HG03565 (cell line): ENCODE data around the gene MYT1.

ENCODE experiments used
- ATAC-seq: cut with Tn5 transposase; IDR thresholded peaks from one replicate; pipeline ENCODE4 v1.9.1; 2021; ENCODE audit warnings: mild to moderate bottlenecking, moderate library complexity; ENCODE audit not compliant: unreplicated experiment

The MYT1 gene

DNA sequence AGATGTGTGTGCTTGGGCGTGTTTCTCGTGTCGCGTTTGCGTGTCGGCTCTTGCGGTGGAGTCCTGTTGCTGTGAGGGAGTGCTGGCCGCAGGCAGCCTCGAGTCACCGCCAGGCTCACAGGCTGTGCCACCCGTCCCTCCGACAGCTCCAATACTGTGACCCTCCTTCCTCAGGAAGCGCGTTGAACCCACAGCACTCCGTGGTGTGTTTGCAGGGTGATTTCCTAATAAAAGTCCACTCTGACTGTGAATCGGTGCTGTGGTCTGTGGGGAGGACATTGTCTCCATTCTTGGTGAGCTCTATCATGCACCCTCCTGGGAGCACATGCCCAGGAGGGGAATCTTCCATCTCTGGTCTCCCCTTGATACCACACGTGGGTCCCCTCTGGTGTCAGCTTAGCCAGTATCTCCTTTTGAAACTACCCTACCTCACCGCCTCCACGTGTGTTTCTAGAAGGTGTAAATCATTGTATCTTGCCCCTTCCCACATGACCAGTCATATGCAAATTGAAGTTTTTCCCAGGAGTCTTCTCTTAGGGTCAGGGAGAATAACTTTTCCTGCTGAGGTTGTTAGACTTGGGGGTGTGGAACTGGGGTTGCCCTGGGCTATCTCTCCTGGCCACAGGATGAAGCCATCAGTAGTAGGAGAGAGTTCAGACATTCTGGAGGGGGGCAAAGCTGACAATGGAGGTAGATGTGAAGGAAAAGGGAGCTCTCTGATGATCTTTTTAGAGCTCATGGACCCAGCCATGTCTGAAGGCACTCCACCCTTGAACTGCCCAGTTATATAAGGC lies 77.9 kb downstream of the MYT1 start:
- ATAC-seq = no peak

DNA sequence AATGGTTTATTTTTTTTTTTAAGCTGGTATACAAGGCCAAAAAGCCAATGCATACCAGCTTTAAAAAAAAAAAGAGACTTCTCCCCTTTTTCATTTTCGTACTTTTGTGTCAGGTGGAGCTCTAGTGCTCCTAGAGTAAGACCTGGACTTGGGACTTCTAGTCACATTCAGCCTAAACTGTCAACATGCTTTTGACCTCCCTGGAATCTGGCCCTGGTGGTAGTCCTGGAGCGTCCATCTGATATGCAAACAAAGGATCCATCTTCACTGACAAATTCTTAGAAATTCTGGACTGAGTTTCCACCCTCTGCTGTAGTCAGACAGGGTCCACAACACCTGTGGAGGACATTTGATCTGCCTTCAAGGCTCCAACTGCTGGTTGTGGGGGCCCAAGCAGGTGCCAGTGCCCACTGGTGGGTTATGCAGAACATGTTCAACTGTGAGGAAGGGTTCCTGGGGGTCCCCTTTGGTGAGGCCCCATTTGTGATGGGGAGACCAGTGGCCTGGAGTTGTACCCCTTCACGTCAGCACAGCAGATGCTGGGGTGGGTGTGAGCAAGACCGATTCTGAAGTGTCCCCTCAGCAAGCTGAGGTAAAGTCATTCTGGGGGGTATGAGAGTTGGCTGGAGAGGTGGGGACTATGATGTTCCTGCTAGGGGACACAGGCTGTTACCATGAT lies 78.7 kb downstream of the MYT1 start:
- no peak for ATAC-seq

DNA sequence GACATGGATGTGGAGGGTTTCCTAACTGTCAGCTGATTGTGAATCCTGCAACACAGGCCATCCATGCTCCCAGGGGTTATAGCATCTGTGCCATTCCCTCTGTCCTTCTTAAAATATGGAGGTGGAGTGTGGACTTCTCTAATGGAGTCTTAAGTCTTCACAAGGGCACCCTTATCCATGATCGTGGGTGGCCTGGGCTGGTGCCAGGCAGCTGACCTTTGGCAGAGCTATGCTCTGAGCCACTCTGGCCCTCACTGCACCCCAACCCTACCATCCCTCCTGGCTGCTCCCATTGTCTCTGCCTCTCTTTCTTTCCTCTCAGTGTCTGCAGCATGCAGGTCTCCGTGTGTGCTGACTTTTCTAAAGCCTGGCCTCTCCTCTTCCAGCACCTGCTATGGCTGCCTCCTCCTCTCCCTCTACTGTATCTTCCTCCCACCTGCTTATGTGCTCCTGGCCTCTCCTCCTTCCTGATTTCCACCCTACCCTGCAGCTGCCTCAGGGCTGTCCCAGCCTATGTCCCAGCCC lies 80.1 kb downstream of the MYT1 start:
- no peak for ATAC-seq

DNA sequence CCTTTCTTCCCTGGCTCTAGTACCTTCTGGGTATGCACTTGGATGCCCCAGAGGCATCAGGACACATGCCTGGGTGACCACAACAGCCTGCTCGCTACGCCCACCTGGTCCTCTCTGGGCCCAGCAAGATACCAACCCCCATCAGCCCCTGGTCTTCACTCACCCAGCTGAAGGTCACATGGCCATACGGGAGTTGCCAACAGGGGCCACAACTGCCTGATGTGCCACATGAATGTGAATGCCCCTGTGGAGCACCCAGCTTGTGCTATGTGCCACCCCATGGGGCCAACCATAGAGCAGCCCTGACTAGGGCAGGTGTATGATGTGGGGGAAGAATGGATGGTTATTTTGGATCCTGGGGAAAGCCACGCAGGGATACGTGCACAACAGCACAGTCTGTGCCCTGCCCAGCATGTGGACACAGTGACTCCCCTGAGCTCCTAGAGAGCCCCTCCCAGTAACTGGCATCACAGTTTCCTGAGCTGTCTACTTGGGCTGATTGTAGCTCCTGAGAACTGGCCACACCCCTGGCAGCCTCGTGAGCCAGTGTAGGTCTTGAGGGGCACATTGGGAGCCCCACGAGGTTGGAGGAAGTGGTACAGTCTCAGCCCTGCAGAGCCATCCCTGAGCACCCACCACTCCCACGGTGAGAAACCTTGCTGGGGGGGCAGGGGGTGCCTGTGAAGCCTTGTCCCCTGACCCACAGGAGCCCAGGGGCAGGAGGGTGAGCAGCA lies 80.8 kb downstream of the MYT1 start:
- ATAC-seq = no peak

DNA sequence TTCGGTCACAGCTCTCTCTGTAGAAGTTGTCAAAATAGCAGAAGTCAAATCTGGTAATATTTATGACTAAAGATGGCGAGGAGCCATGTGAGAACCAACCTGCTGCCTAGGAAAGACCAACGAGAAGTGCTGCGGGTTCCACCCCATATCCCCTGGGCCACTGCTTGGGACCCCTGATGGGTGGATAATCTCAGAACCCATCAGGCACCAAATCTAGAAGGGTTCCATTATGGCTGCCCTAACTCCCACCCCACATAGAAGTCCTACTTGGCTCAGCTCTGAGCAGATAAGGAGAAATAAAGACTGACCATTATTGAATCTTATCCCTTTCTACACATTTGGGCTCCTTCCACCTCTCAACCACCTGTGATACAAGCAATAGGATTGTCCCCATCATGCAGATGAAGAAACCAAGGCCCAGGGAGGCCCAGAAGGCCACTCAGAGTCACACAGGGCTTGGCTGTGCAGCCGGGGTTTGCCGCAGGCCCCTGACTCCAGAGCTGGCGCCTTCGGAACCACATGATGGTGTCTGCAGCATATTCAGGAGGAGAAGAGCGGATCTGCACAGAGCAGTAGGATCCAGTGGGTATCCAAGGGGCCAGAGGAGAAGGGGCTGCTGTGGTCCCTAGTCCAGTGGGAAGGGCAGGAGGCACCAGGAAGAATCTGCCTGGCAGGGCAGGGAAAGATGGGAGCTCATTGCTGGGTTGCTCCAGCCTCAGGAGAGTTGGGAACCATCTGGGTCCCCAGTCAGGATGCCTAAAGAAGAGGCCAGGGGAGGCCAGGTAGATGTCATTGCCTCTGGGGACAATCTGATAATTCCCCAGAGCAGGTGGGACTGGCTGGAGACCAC lies 81.7 kb downstream of the MYT1 start:
- ATAC-seq = no peak

DNA sequence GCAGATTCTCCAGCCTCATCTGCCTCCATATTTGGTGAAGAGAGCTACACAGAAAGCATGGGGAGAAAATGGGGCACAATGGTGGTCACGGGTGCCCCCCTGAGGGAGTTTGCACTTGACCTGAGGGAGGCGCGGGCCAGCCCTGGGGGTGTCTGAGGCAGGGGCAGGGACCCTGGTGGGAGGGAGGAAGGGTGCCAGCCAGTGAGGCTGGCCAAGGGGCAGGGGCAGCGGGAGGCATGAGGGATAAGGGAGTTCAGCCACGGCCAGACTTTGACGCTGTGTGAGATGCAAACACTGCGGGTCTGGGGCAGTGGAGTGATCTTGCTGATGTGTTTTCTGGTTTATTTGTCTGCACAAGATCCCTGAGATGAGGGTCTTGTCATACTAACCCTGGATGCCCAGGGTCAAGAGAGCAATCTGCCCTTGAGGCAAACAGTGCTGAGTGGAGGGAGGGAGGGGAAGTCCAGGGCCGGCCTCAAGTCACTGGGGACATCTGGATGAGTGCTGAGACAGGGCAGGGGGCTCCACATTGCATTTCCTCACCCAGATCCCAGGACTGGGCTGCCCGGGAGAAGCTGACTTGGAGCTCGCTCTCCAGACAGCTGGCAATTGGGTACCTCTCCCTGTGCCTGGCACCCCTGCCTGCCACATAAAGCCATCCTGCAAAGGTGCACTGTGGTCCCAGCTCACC lies 82.5 kb downstream of the MYT1 start:
- ATAC-seq = no peak

DNA sequence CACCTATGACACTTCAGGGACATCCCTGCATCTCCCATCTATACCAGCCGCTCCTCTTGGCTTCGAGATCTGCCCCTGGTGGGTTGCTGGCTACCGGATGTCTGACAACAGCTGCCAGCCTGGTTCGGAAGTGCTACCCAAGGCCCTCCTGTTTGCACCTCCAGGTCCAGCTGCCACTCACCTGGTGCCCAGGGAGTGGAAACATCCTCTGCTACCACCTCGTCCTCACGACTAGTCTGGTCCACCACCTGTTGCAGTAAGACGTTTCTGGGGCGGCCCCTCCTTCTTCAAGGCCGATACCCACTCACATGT lies 83.0 kb downstream of the MYT1 start:
- no peak for ATAC-seq

DNA sequence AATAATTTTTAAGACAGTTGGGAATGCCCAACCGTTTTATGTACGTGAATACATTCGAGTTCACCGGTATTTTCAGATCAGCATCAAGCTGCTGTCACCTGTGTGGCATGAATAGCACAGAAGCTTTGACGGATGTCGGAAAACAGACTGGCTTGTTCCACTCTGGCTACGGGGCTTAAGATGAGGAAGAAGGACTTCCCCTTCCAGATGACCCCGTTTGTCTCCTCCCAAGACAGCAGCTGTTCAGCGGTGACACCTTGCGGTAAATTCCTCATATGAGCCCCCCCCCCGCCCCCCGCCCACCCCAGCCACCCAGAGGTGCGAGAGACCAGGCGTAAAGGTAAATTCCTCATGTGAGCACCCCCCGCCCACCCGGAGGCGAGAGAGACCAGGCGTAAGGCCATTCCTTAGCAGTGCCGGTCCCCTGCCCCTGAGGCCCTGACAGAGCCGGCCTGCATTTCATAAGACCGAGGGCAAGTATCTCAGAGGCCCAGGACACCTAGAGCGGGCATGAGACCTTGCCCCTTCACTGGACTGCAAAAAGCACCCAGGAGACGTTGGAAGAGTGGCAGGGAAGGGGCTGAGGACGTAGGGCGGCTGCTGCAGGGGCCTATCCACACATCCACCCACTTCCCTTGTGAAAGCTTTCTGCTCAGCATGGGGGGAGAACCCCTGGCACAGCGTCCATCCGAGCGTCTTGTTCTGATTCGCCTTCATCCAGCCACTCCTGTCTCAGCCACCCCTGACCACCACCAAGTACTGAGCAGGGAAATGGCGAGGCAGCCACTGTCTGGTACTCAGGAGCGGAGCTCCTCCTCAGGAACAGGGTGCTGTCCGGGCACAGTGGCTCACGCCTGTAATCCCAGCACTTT lies 84.0 kb downstream of the MYT1 start:
- ATAC-seq = no peak

DNA sequence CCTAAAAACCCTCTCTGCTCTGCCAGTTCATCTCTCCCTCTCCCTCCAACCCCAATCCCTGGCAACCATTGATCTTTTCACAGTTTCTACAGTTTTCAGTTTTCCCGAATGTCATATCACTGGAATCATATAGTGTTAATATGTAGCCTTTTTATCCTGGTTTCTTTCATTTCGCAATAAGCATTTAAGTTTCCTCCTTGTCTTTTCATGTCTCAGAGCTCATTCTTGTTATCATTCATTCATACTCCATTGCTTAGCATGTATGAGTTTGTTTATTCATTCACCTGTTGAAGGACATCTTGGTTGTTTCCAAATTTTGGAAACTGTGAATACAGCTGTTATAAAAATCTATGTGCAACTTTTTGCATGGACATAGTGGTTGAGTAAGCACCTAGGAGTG lies 85.8 kb downstream of the MYT1 start:
- ATAC-seq = no peak

DNA sequence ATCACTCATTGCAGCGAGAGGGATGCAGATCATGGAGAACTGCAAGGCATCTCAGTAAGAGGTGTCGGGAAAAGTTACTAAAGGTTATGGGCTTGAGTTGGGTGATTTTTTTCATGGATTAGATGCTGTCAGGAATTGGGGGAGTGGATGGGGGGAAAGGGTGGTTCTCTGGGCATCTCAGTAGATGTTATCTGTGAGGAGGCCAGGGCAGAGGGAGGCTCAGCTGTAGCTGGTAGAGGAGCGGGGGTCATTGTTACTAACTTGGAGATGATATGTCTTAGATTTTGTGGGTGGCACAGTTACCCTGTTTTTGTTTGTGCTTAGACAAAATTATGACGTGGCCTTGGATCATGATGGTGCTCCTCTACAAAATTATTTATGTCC lies 88.7 kb downstream of the MYT1 start:
- ATAC-seq = no peak

DNA sequence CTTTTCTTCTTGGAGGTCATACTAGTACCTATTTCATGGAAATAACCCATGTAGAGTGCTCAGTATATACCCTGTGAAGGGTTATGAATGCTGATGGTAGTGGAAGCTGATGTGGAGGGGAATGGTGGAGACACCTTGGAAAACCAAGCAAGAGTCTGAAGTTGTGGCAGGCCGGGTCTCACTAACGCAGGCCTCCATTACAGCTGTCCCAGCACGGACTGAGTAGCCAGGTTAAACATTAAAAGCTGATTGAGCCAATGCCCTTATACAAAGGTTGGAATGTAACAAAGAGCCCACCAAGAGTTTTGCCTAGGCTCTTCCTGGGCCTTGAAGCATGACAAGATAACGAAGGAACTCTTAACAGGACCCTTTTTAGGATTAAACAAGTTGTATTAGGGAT lies 89.2 kb downstream of the MYT1 start:
- no peak for ATAC-seq

DNA sequence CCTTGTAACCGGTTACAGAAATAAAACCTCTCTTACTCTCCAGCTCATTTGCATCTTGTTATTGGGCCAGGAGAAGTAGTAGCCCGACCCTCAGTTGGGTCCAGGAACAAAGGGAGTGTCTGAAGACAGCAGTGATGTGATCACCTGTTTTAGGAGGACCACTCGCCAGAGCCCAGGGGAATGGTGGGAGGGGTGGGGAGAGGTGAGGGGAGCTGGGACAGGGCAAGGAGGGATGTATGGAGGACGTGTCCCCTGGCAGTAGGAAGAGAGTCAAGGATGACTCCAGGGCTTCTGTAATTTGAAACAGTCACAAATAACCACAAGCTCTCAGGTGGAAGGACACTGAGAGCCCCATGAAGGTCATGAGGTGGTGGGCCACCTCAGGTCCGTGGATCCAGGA lies 89.9 kb downstream of the MYT1 start:
- ATAC-seq = no peak

DNA sequence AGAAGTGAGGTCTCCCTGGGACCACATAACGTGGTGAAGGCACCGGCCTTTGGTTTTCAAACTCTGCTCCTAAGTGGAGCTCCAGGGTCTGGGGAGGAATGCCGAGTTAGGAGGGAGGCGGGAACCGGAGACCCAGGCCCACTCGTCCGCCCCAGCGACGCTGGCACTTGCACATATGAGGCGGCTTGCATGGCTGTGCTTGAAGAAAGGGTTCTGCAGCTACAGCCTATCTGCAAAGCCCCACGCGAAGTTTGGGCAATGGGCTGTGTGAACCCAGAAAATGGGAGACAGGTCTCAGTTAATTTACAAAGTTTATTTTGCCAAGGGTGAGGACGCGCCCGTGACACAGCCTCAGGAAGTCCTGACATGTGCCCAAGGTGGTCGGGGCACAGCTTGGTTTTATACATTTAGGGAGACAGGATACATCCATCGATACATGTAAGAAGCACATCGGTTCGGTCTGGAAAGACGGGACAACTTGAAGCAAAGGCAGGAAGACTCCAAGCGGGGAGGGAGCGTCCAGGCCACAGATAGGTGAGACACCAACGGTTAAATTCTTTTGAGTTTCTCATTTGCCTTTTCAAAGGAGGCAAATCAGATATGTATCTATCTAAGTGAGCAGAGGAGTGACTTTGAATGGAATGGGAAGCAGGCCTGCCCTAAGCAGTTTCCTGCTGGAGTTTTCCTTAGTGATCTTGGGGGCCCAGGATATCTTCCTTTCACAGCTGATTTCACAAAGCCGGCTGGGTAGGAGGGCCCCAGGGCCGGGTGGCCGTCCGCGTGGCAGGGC lies 90.5 kb downstream of the MYT1 start:
- no peak for ATAC-seq

DNA sequence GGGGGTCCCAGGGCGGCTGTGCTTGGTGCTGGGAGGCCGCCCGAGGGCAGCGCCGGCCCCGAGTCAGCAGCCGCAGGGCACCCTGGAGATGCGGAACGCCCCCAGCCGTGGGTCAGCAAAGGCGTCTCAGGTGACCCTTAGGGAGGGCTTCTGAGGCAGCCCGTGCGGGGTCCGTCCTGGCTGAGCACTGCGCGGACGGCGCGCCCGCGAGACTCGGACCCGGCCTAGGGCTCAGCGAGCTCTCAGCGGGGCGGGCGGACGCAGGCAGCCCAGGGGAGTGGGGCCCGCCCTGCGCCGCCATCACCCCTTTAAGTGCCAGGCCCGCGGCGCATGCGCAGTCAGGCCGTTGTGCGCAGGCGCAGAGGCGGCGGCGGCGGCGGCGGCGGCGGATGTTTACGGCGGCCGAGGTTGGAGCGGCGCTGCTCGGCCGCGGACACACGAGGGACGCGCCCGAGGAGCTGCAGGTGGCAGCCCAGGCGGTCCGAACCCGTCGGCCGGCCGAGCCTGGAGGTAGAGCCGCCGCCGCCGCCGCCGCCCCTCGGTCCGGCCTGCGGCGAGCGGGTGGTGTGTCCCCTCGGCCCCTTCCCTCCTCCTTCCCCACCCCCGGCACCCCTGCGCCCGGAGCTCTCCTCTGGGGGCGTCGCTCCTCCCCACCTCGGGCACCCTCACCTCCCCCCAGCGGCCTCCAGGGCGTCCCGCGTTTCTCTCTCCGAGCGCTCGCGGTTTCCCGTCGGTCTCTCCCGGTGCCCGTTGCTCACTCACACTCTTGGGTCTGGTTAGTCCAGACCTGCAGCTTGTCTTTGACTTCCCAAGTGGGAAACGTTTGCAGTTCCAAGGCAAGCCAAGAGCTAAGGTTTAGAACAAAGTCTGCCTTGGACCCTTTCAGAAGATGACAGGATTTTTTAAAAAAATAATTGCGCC lies 91.4 kb downstream of the MYT1 start, which contains the start of gene PCMTD2:
Gene PCMTD2 (plus strand): TSS at position 388 of the 921 bp plus-strand sequence. CDS start 4,218 bp downstream, outside the sequence.
- peak; percentile 59 for ATAC-seq

DNA sequence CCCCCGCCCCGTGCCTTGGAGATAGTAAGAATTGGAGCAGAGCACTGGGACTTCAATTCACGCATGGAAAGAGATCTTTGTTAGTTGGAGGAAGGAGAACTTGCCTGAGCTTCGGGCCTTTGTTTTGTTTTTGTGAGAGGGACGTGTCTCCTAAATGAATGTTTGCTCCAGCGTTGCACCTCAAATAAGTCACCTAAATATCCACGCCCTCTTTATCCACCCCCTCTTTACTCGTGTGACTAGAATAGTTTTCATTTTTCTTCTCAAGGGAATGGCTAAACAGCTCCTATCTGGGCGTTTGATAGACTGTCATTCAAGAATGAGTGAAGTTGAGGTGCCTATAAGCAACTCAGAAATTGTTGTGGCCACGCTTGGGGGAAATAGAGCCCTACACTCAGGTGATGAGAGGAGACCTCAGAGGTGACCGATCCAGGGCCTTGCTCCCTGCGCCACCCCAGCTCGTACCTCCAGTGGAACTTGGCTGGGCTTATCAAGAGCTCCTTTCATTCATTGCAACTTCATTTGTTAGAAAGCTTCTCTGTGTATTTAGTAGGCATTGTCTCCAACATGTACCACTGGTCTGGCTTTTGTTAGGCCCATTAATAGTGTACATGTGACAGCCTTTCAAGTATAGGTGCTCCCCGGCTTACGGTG lies 92.2 kb downstream of the MYT1 start:
- ATAC-seq = no peak

DNA sequence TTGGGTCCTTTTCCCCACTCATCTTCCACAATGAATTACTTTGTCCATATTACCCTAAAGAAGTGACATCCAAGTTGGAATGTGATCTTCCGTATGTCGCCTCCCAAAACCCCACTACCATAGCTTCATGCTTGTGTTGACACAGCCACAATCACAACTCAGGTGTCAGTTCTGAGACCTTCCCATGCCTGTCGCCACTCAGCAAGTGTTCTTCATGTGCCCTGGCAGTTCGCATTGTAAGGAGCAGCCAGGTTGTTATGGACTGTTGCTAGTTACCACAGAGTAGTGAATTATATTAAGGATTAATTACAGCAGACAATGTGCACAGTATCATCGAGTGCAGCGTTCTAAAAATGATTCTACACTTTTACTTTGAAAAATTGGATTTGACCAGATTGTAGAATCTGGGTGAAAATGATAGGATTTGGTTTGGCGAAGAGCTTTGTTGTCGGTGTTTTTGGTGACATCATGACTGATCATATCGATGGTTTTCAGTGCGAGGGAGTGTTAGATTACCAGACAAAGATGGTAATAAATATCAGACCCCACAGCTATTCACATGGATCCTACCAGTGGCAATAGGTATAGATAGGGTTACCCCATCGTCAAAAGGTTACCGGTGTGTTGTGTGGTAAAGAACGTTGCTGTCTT lies 93.0 kb downstream of the MYT1 start:
- ATAC-seq = no peak
